Tibial artery (tissue), 4 donors: Measurements from ENCODE around the gene IRF2BP2.

Experiments
- DNase-seq, 2 donors: peaks; one replicate each; pipeline ENCODE4 v3.0.0-alpha.2; 2019
- H3K27ac ChIP-seq, 2 donors: fragments of 200-600 bp; sonication (generic) in 1 of 2; 1 replicate in 1 of 2; 2 replicates in 1 of 2; pipeline ENCODE4 v1.5.1; 2018 to 2019; ENCODE audit warnings: mild to moderate bottlenecking in 1 of 2
- H3K27me3 ChIP-seq, 2 donors: fragments of 200-600 bp; sonication (generic) in 1 of 2; one replicate each; pipeline versions ENCODE4 v1.5.1 to v1.6.0; 2016 to 2019
- H3K36me3 ChIP-seq, 3 donors: fragments of 200-600 bp; sonication (generic) in 2 of 3; one replicate each; pipeline ENCODE4 v1.5.1; 2016 to 2019; ENCODE audit warnings: mild to moderate bottlenecking in 2 of 3
- H3K4me1 ChIP-seq, 4 donors: fragments of 200-600 bp; sonication (generic) in 2 of 4; 1 replicate in 3 of 4; 2 replicates in 1 of 4; pipeline ENCODE4 v1.5.1; 2016 to 2019
- H3K4me3 ChIP-seq, 2 donors: fragments of 200-600 bp; sonication (generic) in 1 of 2; 1 replicate in 1 of 2; 2 replicates in 1 of 2; pipeline ENCODE4 v1.5.1; 2018 to 2019; ENCODE audit warnings: mild to moderate bottlenecking in 2 of 2
- H3K9me3 ChIP-seq, 3 donors: fragments of 200-600 bp; sonication (generic) in 1 of 3; one replicate each; pipeline ENCODE4 v1.5.1; 2016 to 2019
- intact Hi-C: fragments of 100-400 bp; cut with DNase I; formaldehyde crosslinking; loops from one replicate; pipeline ENCODE4 v1.15.0; 2023; ENCODE audit warnings: low total_unique reads
- TF ChIP-seq, protein P1 (sequence below), 2 experiments: fragments of 200-600 bp in 1 of 2; fragments of 450-650 bp in 1 of 2; IDR thresholded peaks; one replicate each; pipeline ENCODE4 v1.5.1; 2017 to 2019; ENCODE audit warnings: antibody characterized with exemption in 2 of 2, mild to moderate bottlenecking in 1 of 2, moderate library complexity in 1 of 2

The IRF2BP2 gene

GRCh38 chr1:234572966-234573365 is 37.0 kb downstream of the IRF2BP2 start:
- Histone ChIP-seq H3K9me3 (no peaks in the 10 kb centered on the region), H3K4me1 (peaks cover 0 to 5% (median 0%) of the 10 kb centered on the region in 4 donors), H3K27ac (no peak overlapping the region), H3K36me3 (no peaks in the 10 kb centered on the region), H3K4me3 (no peak overlapping the region), H3K27me3 (no peaks in the 10 kb centered on the region)
- intact Hi-C loops = no loop called here
- peak in 1 of 2 donors; percentile 7 for DNase-seq
- TF ChIP-seq, protein P1, sequence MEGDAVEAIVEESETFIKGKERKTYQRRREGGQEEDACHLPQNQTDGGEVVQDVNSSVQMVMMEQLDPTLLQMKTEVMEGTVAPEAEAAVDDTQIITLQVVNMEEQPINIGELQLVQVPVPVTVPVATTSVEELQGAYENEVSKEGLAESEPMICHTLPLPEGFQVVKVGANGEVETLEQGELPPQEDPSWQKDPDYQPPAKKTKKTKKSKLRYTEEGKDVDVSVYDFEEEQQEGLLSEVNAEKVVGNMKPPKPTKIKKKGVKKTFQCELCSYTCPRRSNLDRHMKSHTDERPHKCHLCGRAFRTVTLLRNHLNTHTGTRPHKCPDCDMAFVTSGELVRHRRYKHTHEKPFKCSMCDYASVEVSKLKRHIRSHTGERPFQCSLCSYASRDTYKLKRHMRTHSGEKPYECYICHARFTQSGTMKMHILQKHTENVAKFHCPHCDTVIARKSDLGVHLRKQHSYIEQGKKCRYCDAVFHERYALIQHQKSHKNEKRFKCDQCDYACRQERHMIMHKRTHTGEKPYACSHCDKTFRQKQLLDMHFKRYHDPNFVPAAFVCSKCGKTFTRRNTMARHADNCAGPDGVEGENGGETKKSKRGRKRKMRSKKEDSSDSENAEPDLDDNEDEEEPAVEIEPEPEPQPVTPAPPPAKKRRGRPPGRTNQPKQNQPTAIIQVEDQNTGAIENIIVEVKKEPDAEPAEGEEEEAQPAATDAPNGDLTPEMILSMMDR (IDR thresholded peaks at IDR 0.05) = no peak

GRCh38 chr1:234571702-234572101 is 38.3 kb downstream of the IRF2BP2 start:
- H3K36me3 ChIP-seq = no peaks in the 10 kb centered on the region
- no peak overlapping the region for H3K4me3 ChIP-seq
- intact Hi-C loops = no loop called here
- H3K27ac ChIP-seq = no peak overlapping the region
- TF ChIP-seq, protein P1 (IDR thresholded peaks at IDR 0.05) = no peak
- DNase-seq = no peak
- H3K4me1 ChIP-seq = peaks cover 0 to 5% (median 0%) of the 10 kb centered on the region in 4 donors
- no peaks in the 10 kb centered on the region for H3K9me3 ChIP-seq
- H3K27me3 ChIP-seq = no peaks in the 10 kb centered on the region

GRCh38 chr1:234570329-234571120 is 39.5 kb downstream of the IRF2BP2 start:
- H3K36me3 ChIP-seq = no peaks in the 10 kb centered on the region
- H3K9me3 ChIP-seq = no peaks in the 10 kb centered on the region
- H3K4me3 ChIP-seq = no peak overlapping the region
- TF ChIP-seq, protein P1 (IDR thresholded peaks at IDR 0.05) = no peak
- DNase-seq = no peak
- H3K27me3 ChIP-seq = no peaks in the 10 kb centered on the region
- peaks cover 0 to 5% (median 0%) of the 10 kb centered on the region in 4 donors for H3K4me1 ChIP-seq
- no peak overlapping the region for H3K27ac ChIP-seq
- intact Hi-C loops = no loop called here

DNA sequence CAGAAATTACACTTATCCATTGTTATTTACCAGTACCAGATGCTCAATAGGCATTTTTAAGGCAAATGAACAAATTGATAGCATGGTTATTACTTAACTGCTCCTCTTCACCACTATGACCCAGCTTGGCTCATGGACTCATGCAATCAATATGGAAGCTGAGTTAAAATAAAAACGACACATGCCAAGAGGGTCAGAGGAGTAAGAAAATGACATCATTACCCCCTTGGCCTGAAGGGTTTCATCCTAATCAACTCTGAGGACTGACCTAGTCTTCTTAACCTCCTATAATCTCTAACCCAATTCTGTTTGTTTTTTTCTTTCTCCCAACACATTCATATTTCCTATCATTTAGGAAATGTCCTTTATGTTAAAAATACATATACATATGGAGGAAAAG is 41.6 kb downstream of the IRF2BP2 start:
- H3K36me3 ChIP-seq = no peaks in the 10 kb centered on the region

GRCh38 chr1:234565132-234565531 is 44.8 kb downstream of the IRF2BP2 start:
- intact Hi-C loops = no loop called here
- no peaks in the 10 kb centered on the region for H3K9me3 ChIP-seq
- H3K27me3 ChIP-seq = no peaks in the 10 kb centered on the region
- H3K4me1 ChIP-seq = no peaks in the 10 kb centered on the region
- TF ChIP-seq, protein P1 (IDR thresholded peaks at IDR 0.05) = no peak
- H3K27ac ChIP-seq = no peak overlapping the region
- no peak for DNase-seq
- H3K4me3 ChIP-seq = no peak overlapping the region
- H3K36me3 ChIP-seq = no peaks in the 10 kb centered on the region

More for the DNA sequence above, 41.6 kb downstream of the IRF2BP2 start:
- Histone ChIP-seq H3K27ac (no peak overlapping the region), H3K4me3 (no peak overlapping the region), H3K9me3 (no peaks in the 10 kb centered on the region), H3K4me1 (no peaks in the 10 kb centered on the region), H3K27me3 (no peaks in the 10 kb centered on the region)
- TF ChIP-seq, protein P1 (IDR thresholded peaks at IDR 0.05) = no peak
- intact Hi-C loops = no loop called here
- no peak for DNase-seq
